ENCODE data around the gene OBSL1. TPM values are rescaled to one million over a fixed set of nuclear protein-coding genes. Genes with fewer than 3 reads are reported as not detected.
A peak's percentile ranks its signal among the peaks of the same experiment; 100 is the strongest.

OBSL1 gene
- polyA plus RNA-seq, 2 donors = 19.9 to 28.6 TPM

DNA sequence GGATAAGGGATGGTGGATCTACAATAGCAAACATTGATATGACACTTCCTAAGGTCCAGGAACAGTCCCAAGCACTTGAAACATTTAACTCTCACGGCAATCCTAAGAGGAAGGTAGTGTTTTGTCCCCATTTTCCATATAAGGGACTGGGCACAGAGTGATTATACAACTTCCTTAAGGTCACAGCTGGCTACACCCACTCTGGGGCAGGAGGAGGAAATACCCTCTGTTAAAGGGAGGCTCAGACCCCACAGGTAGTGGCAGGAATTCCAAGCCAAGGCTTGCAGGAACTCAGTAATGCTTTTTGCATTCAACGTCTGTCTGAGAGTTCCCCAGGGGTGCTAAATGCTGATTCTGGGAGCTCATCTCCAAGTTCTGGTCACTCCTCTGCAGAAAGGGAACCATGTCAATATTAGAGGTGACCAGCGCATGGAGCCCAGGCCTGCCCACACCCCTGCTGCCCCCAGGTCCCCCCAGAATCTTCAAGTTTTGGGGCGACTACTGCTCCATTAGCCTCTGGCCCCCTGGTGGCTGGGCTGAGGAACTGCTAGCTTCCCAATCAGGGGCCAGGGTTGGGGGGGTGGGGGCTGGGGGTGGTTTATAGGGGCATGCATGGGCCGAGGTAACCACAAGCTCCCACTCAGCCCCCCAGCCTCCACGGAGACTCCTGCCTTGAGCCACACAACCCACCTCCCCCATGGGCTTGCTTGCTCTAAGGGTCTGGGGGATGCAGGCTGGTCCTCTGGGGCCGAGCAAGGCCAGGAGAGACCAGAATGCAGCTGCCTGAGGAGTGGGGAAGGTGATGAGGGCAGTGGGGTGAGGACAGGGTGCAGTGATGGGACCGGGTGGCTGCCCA, 11.1 kb downstream of the OBSL1 start:
- Histone ChIP-seq H3K27ac (ENCODE audit: low read depth in 2 of 2, low read length in 1 of 2) (no peak overlapping the region), H3K4me3 (ENCODE audit: low read depth in 1 of 2, low read length in 2 of 2) (no peak overlapping the region), H3K9me3 (ENCODE audit: control insufficient read depth in 2 of 2, insufficient read depth in 1 of 2, low read depth in 1 of 2, low read length in 1 of 2) (peaks cover 0 to 3% of the 10 kb centered on the region in 2 donors), H3K27me3 (ENCODE audit: control insufficient read depth in 1 of 2, insufficient read depth in 2 of 2, low read length in 2 of 2) (no peaks in the 10 kb centered on the region), H3K36me3 (ENCODE audit: control insufficient read depth in 2 of 2, insufficient read depth in 2 of 2, low read length in 1 of 2) (peaks cover 0 to 4% of the 10 kb centered on the region in 2 donors), H3K4me1 (ENCODE audit: control insufficient read depth in 2 of 2, insufficient read depth in 2 of 2, low read length in 1 of 2) (no peaks in the 10 kb centered on the region)
- WGBS, 2 donors = 29 to 34% methylated on average over 8 of the region's 8 CpGs

GRCh38 chr2:219559156-219559915, 12.0 kb downstream of the OBSL1 start:
- peaks cover 0 to 4% of the 10 kb centered on the region in 2 donors for H3K36me3 ChIP-seq (ENCODE audit: control insufficient read depth in 2 of 2, insufficient read depth in 2 of 2, low read length in 1 of 2)
- H3K27me3 ChIP-seq (ENCODE audit: control insufficient read depth in 1 of 2, insufficient read depth in 2 of 2, low read length in 2 of 2) = no peaks in the 10 kb centered on the region
- H3K4me3 ChIP-seq (ENCODE audit: low read depth in 1 of 2, low read length in 2 of 2) = no peak overlapping the region
- H3K9me3 ChIP-seq (ENCODE audit: control insufficient read depth in 2 of 2, insufficient read depth in 1 of 2, low read depth in 1 of 2, low read length in 1 of 2) = peaks cover 0 to 3% of the 10 kb centered on the region in 2 donors
- no peaks in the 10 kb centered on the region for H3K4me1 ChIP-seq (ENCODE audit: control insufficient read depth in 2 of 2, insufficient read depth in 2 of 2, low read length in 1 of 2)
- H3K27ac ChIP-seq (ENCODE audit: low read depth in 2 of 2, low read length in 1 of 2) = no peak overlapping the region
- WGBS, 2 donors = 92% methylated on average over 18 to 20 of the region's 20 CpGs

DNA sequence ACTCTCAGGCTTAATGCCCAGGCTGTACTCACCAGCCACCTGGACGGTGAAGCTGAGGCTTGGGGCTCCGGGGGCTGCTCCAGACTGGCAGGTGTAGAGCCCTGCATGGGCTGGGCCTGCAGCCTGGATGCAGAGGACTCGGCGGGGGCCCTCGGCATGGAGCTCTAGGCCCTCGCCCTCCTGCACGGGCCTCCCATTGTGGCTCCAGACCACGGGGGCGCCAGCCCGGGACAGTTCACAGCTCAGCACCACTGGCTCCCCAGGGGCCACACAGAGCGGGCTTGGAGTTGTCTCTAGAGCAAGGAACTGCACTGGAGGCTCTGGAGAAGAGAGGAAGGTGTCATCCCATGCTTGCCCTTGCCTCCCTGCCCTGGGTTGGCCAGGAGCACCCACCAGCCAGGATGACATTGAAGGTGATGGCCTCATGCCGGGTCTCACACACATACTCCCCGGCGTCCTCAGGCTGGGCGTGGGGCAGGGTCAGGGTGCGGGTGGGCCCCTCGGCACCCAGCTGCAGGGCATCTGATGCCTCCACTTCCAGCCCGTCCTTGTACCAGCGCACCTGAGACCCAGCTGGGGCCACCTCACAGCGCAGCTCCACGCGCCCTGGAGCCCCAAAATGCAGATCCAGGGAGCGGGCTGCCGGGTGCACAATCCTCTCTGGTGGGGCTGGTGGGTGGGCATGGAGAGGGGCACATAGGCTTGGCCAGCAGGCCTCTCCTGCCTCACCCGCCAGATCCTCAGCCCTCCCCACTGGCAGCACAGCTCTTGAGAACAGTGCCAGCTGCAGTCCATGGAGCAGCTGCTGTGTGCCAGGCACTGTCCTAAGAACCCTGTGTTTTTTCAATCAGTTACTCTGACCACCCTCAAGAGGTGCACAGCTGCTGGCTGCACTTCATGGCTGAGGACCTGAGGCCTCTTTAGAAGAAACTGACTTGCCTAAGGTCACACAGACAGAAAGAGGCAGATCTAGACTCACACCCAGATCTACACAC, 13.3 kb downstream of the OBSL1 start:
- Histone ChIP-seq H3K4me3 (ENCODE audit: low read depth in 1 of 2, low read length in 2 of 2) (no peak overlapping the region), H3K36me3 (ENCODE audit: control insufficient read depth in 2 of 2, insufficient read depth in 2 of 2, low read length in 1 of 2) (peaks cover 0 to 4% of the 10 kb centered on the region in 2 donors), H3K9me3 (ENCODE audit: control insufficient read depth in 2 of 2, insufficient read depth in 1 of 2, low read depth in 1 of 2, low read length in 1 of 2) (peaks cover 0 to 3% of the 10 kb centered on the region in 2 donors), H3K4me1 (ENCODE audit: control insufficient read depth in 2 of 2, insufficient read depth in 2 of 2, low read length in 1 of 2) (no peaks in the 10 kb centered on the region), H3K27ac (ENCODE audit: low read depth in 2 of 2, low read length in 1 of 2) (no peak overlapping the region), H3K27me3 (ENCODE audit: control insufficient read depth in 1 of 2, insufficient read depth in 2 of 2, low read length in 2 of 2) (no peaks in the 10 kb centered on the region)
- WGBS, 2 donors = 92 to 94% methylated on average over 25 of the region's 25 CpGs

DNA sequence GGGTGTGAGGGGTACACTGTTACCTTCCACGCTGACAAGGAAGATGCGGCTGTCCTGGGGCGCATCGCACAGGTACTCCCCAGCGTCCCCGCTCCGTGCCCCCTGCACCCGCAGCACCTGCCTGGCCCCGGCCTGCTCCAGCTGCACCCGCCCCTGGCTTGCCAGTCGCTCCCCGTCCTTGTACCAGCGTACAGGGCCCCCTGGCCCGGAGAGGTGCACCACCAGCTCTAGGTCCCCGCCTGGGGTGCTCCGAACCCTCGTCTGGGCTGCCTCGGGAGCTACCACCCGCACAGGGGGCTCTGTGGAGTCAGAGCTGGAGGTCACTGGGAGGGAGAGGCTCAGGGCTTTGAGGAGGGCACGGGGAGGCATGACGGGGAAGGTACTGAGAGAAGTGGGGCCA, 14.0 kb downstream of the OBSL1 start:
- WGBS, 2 donors = 88 to 91% methylated on average over 21 of the region's 21 CpGs

GRCh38 chr2:219556413-219556812, 14.9 kb downstream of the OBSL1 start:
- Histone ChIP-seq H3K4me3 (ENCODE audit: low read depth in 1 of 2, low read length in 2 of 2) (no peak overlapping the region), H3K36me3 (ENCODE audit: control insufficient read depth in 2 of 2, insufficient read depth in 2 of 2, low read length in 1 of 2) (peaks cover 0 to 4% of the 10 kb centered on the region in 2 donors), H3K27me3 (ENCODE audit: control insufficient read depth in 1 of 2, insufficient read depth in 2 of 2, low read length in 2 of 2) (no peaks in the 10 kb centered on the region), H3K27ac (ENCODE audit: low read depth in 2 of 2, low read length in 1 of 2) (no peak overlapping the region), H3K4me1 (ENCODE audit: control insufficient read depth in 2 of 2, insufficient read depth in 2 of 2, low read length in 1 of 2) (peaks cover 5 to 14% of the 10 kb centered on the region in 2 donors), H3K9me3 (ENCODE audit: control insufficient read depth in 2 of 2, insufficient read depth in 1 of 2, low read depth in 1 of 2, low read length in 1 of 2) (peaks cover 0 to 3% of the 10 kb centered on the region in 2 donors)
- WGBS, 2 donors = 93% methylated on average over 19 of the region's 19 CpGs

More for the DNA sequence above, 14.0 kb downstream of the OBSL1 start:
- Histone ChIP-seq H3K27ac (ENCODE audit: low read depth in 2 of 2, low read length in 1 of 2) (no peak overlapping the region), H3K36me3 (ENCODE audit: control insufficient read depth in 2 of 2, insufficient read depth in 2 of 2, low read length in 1 of 2) (peaks cover 0 to 4% of the 10 kb centered on the region in 2 donors), H3K27me3 (ENCODE audit: control insufficient read depth in 1 of 2, insufficient read depth in 2 of 2, low read length in 2 of 2) (no peaks in the 10 kb centered on the region), H3K4me3 (ENCODE audit: low read depth in 1 of 2, low read length in 2 of 2) (no peak overlapping the region), H3K9me3 (ENCODE audit: control insufficient read depth in 2 of 2, insufficient read depth in 1 of 2, low read depth in 1 of 2, low read length in 1 of 2) (peaks cover 0 to 3% of the 10 kb centered on the region in 2 donors), H3K4me1 (ENCODE audit: control insufficient read depth in 2 of 2, insufficient read depth in 2 of 2, low read length in 1 of 2) (peaks cover 5 to 7% of the 10 kb centered on the region in 2 donors)

DNA sequence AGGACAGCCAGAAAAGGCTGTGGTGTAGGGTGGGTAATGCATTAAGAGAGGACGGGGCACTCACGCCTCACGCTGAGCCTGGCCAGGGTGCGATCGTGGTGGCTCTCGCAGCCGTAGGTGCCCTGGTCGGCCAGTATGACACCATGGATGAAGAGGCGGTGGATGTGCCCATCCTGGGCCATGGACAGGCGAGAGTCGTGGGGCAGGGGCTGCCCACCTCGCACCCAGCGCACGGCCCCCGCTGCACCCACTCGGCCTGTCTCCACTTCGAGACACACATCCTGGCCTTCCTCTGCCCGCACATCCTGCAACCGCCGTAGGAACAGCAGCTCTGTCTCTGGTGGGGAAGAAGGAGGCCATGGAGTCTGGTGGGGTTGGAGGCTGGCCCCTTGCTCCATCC, 15.4 kb downstream of the OBSL1 start:
- Histone ChIP-seq H3K27me3 (ENCODE audit: control insufficient read depth in 1 of 2, insufficient read depth in 2 of 2, low read length in 2 of 2) (no peaks in the 10 kb centered on the region), H3K27ac (ENCODE audit: low read depth in 2 of 2, low read length in 1 of 2) (no peak overlapping the region), H3K36me3 (ENCODE audit: control insufficient read depth in 2 of 2, insufficient read depth in 2 of 2, low read length in 1 of 2) (peaks cover 0 to 4% of the 10 kb centered on the region in 2 donors), H3K4me3 (ENCODE audit: low read depth in 1 of 2, low read length in 2 of 2) (no peak overlapping the region), H3K9me3 (ENCODE audit: control insufficient read depth in 2 of 2, insufficient read depth in 1 of 2, low read depth in 1 of 2, low read length in 1 of 2) (peaks cover 0 to 3% of the 10 kb centered on the region in 2 donors), H3K4me1 (ENCODE audit: control insufficient read depth in 2 of 2, insufficient read depth in 2 of 2, low read length in 1 of 2) (peaks cover 5 to 15% of the 10 kb centered on the region in 2 donors)
- 94 to 96% methylated on average over 20 of the region's 20 CpGs for WGBS, 2 donors

GRCh38 chr2:219554350-219554749, 17.0 kb downstream of the OBSL1 start:
- Histone ChIP-seq H3K4me3 (ENCODE audit: low read depth in 1 of 2, low read length in 2 of 2) (no peak overlapping the region), H3K9me3 (ENCODE audit: control insufficient read depth in 2 of 2, insufficient read depth in 1 of 2, low read depth in 1 of 2, low read length in 1 of 2) (peaks cover 0 to 3% of the 10 kb centered on the region in 2 donors), H3K4me1 (ENCODE audit: control insufficient read depth in 2 of 2, insufficient read depth in 2 of 2, low read length in 1 of 2) (peaks cover 5 to 15% of the 10 kb centered on the region in 2 donors), H3K27ac (ENCODE audit: low read depth in 2 of 2, low read length in 1 of 2) (no peak overlapping the region), H3K36me3 (ENCODE audit: control insufficient read depth in 2 of 2, insufficient read depth in 2 of 2, low read length in 1 of 2) (peaks cover 0 to 4% of the 10 kb centered on the region in 2 donors), H3K27me3 (ENCODE audit: control insufficient read depth in 1 of 2, insufficient read depth in 2 of 2, low read length in 2 of 2) (no peaks in the 10 kb centered on the region)
- 91 to 93% methylated on average over 13 to 15 of the region's 15 CpGs for WGBS, 2 donors

DNA sequence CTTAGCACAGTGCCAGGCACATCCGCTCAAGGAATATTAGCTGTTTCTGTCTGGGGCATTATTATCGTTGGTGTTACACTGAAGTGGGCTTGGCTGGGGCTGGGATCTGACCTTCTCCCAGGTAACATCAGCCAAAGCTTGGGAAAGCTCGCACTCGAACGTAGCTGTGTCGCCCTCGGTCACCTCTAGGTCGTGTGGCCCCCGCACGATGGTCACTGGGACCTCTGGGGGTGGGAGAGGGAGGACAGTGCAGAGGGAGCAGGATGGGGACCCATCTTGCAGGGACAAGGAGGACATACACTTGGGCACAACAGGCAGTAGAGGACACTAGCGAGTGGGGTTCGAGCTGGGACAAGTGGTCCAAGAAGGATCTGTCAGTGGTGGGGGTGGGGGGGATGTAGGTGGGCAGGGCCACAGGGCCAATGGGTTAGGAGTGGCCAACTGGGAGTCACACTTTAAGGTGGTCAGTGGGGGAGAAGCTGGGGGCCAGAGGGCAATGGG, 17.8 kb downstream of the OBSL1 start:
- no peak overlapping the region for H3K4me3 ChIP-seq (ENCODE audit: low read depth in 1 of 2, low read length in 2 of 2)
- H3K36me3 ChIP-seq (ENCODE audit: control insufficient read depth in 2 of 2, insufficient read depth in 2 of 2, low read length in 1 of 2) = peaks cover 0 to 4% of the 10 kb centered on the region in 2 donors
- no peak overlapping the region for H3K27ac ChIP-seq (ENCODE audit: low read depth in 2 of 2, low read length in 1 of 2)
- no peaks in the 10 kb centered on the region for H3K27me3 ChIP-seq (ENCODE audit: control insufficient read depth in 1 of 2, insufficient read depth in 2 of 2, low read length in 2 of 2)
- H3K4me1 ChIP-seq (ENCODE audit: control insufficient read depth in 2 of 2, insufficient read depth in 2 of 2, low read length in 1 of 2) = peaks cover 5 to 15% of the 10 kb centered on the region in 2 donors
- H3K9me3 ChIP-seq (ENCODE audit: control insufficient read depth in 2 of 2, insufficient read depth in 1 of 2, low read depth in 1 of 2, low read length in 1 of 2) = peaks cover 0 to 3% of the 10 kb centered on the region in 2 donors
- WGBS, 2 donors = 71 to 76% methylated on average over 12 of the region's 12 CpGs

DNA sequence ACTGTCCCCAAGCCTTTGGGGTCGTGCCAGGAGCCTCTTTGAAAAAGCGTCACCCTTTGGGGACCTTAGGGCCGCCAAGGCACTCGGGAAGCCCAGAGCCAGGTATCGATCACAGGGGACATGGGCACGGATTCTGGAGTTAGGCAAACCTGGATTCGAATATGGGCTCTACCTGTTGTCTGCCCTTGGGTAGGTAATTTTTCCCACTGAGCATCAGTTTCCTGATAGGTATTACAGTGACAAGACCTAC, 18.2 kb downstream of the OBSL1 start:
- H3K27me3 ChIP-seq (ENCODE audit: control insufficient read depth in 1 of 2, insufficient read depth in 2 of 2, low read length in 2 of 2) = no peaks in the 10 kb centered on the region
- H3K4me1 ChIP-seq (ENCODE audit: control insufficient read depth in 2 of 2, insufficient read depth in 2 of 2, low read length in 1 of 2) = peaks cover 5 to 15% of the 10 kb centered on the region in 2 donors
- peaks cover 0 to 3% of the 10 kb centered on the region in 2 donors for H3K9me3 ChIP-seq (ENCODE audit: control insufficient read depth in 2 of 2, insufficient read depth in 1 of 2, low read depth in 1 of 2, low read length in 1 of 2)
- WGBS, 2 donors = 20 to 25% methylated on average over 7 of the region's 7 CpGs
- H3K36me3 ChIP-seq (ENCODE audit: control insufficient read depth in 2 of 2, insufficient read depth in 2 of 2, low read length in 1 of 2) = peaks cover 0 to 4% of the 10 kb centered on the region in 2 donors
- peak overlapping the region; percentile 52 to 71 for H3K4me3 ChIP-seq (ENCODE audit: low read depth in 1 of 2, low read length in 2 of 2)
- H3K27ac ChIP-seq (ENCODE audit: low read depth in 2 of 2, low read length in 1 of 2) = no peak overlapping the region

Data from esophagus (tissue), 2 donors.